ENCODE measurements around the gene SHF.

DNA sequence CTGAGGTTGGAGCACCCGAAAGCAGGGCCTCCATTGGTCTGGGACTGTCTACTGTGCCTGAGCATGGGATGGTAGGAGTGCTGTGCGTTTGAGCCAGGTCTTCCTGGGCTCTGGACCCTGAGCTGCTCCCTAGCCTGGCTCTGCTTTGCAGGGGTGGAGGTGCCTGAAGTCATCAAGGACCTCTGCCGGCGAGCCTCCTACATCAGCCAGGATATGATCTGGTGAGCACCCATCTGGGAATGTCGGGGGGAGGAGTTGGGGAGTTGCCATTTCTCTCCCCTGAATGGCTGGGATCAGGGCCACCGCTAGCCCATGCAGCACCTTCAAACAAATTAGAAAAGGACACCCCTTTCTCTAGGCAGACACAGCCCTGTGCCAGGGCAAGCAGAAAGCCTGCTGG lies 37.3 kb downstream of the SHF start:
- TF ChIP-seq POLR2A (IDR thresholded peaks at IDR 0.05): no peak
- TF ChIP-seq, protein P1, sequence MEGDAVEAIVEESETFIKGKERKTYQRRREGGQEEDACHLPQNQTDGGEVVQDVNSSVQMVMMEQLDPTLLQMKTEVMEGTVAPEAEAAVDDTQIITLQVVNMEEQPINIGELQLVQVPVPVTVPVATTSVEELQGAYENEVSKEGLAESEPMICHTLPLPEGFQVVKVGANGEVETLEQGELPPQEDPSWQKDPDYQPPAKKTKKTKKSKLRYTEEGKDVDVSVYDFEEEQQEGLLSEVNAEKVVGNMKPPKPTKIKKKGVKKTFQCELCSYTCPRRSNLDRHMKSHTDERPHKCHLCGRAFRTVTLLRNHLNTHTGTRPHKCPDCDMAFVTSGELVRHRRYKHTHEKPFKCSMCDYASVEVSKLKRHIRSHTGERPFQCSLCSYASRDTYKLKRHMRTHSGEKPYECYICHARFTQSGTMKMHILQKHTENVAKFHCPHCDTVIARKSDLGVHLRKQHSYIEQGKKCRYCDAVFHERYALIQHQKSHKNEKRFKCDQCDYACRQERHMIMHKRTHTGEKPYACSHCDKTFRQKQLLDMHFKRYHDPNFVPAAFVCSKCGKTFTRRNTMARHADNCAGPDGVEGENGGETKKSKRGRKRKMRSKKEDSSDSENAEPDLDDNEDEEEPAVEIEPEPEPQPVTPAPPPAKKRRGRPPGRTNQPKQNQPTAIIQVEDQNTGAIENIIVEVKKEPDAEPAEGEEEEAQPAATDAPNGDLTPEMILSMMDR (IDR thresholded peaks at IDR 0.05): no peak
- TF ChIP-seq POLR2AphosphoS5 (IDR thresholded peaks at IDR 0.05): no peak
